HEK293T (cell line): Measurements from ENCODE around the gene DNAI1.

ENCODE experiments used
- CTCF ChIA-PET: fragments of 350-600 bp; formaldehyde crosslinking; extraction: SDS; loops from one replicate; lab custom pipeline; 2021; ENCODE audit warnings: antibody characterized with exemption, inconsistent platforms; lab: Yijun Ruan, JAX
- POLR2A ChIA-PET: fragments of 350-600 bp; formaldehyde crosslinking; extraction: SDS; loops from one replicate; lab custom pipeline; 2020; ENCODE audit warnings: antibody characterized with exemption, inconsistent platforms; lab: Yijun Ruan, JAX
- DNase-seq: peaks from one replicate; pipeline ENCODE4 v3.0.0; 2012; ENCODE audit warnings: mixed read lengths; ENCODE audit errors: extremely low spot score
- ARNT ChIP-seq: fragments of 450-650 bp; IDR thresholded peaks from 2 replicates; pipeline ENCODE4 v1.6.1; 2017; ENCODE audit warnings: mild to moderate bottlenecking
- BHLHE40 ChIP-seq: fragments of 450-650 bp; IDR thresholded peaks from 2 replicates; pipeline ENCODE4 v1.6.1; 2016; ENCODE audit warnings: mild to moderate bottlenecking, moderate library complexity, borderline replicate concordance
- CTBP1 ChIP-seq: fragments of 450-650 bp; IDR thresholded peaks from 2 replicates; pipeline ENCODE4 v1.6.1; 2016; ENCODE audit warnings: borderline replicate concordance
- ELF4 ChIP-seq: fragments of 450-650 bp; IDR thresholded peaks from 2 replicates; pipeline ENCODE4 v1.6.1; 2017; ENCODE audit warnings: antibody characterized with exemption
- FOXA1 ChIP-seq: fragments of 450-650 bp; IDR thresholded peaks from 2 replicates; pipeline ENCODE4 v1.6.1; 2016; ENCODE audit warnings: mild to moderate bottlenecking
- FOXK2 ChIP-seq: fragments of 450-650 bp; IDR thresholded peaks from 2 replicates; pipeline ENCODE4 v1.6.1; 2016; ENCODE audit warnings: mild to moderate bottlenecking
- FOXM1 ChIP-seq: fragments of 450-650 bp; IDR thresholded peaks from 2 replicates; pipeline ENCODE4 v1.6.1; 2017; ENCODE audit warnings: mild to moderate bottlenecking, borderline replicate concordance
- HDGF ChIP-seq: fragments of 450-650 bp; IDR thresholded peaks from 2 replicates; pipeline ENCODE4 v1.6.1; 2017; ENCODE audit warnings: antibody characterized with exemption, borderline replicate concordance
- L3MBTL2 ChIP-seq: fragments of 450-650 bp; conservative IDR thresholded peaks from 2 replicates; pipeline ENCODE4 v1.6.1; 2016; ENCODE audit warnings: mild to moderate bottlenecking
- LEF1 ChIP-seq: fragments of 450-650 bp; IDR thresholded peaks from 2 replicates; pipeline ENCODE4 v1.6.1; 2017; ENCODE audit warnings: mild to moderate bottlenecking, borderline replicate concordance
- NFRKB ChIP-seq: fragments of 450-650 bp; IDR thresholded peaks from 2 replicates; pipeline ENCODE4 v1.6.1; 2016; ENCODE audit warnings: mild to moderate bottlenecking, moderate library complexity
- PKNOX1 ChIP-seq: fragments of 450-650 bp; IDR thresholded peaks from 2 replicates; pipeline ENCODE4 v1.6.1; 2016
- SP1 ChIP-seq: fragments of 450-650 bp; IDR thresholded peaks from 2 replicates; pipeline ENCODE4 v1.6.1; 2017
- SUZ12 ChIP-seq: fragments of 450-650 bp; IDR thresholded peaks from 2 replicates; pipeline ENCODE4 v1.6.1; 2016; ENCODE audit warnings: mild to moderate bottlenecking
- TARDBP ChIP-seq: fragments of 450-650 bp; IDR thresholded peaks from 2 replicates; pipeline ENCODE4 v1.6.1; 2016
- ZNF384 ChIP-seq: fragments of 450-650 bp; IDR thresholded peaks from 2 replicates; pipeline ENCODE4 v1.6.1; 2016

The DNAI1 gene

GRCh38 chr9:34514816-34515215, 56.2 kb downstream of the DNAI1 start:
- DNase-seq: no peak
- CTCF ChIA-PET: no interaction called here
- POLR2A ChIA-PET: no interaction called here
- TF ChIP-seq ARNT: no peak
- no peak for TF ChIP-seq CTBP1
- TF ChIP-seq SP1: no peak
- no peak for TF ChIP-seq SUZ12
- no peak for TF ChIP-seq ELF4
- no peak for TF ChIP-seq FOXM1
- TF ChIP-seq FOXA1: no peak
- no peak for TF ChIP-seq NFRKB
- TF ChIP-seq BHLHE40: no peak
- TF ChIP-seq TARDBP: no peak
- TF ChIP-seq PKNOX1: no peak

DNA sequence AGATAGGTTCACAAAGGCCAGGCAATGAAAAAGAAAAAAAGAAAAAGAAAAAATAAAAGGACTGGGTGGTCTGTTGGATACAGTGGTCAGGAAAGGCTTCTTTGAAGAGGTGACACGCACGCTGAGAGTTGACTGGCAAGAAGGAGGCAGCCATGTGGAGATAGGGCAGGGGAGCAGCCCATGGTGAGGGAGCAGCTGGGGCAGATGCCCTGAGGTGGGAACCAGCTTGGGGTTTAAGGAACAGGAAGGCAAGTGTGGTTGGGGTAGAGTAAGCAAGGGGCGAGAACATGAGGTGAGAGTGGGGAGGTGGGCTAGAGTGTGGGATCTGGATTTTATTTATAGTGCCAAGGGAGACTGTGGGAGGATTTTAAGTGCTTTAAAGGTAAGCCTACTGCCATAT, 57.4 kb downstream of the DNAI1 start:
- DNase-seq: no peak
- CTCF ChIA-PET: no interaction called here
- no peak for TF ChIP-seq SP1
- no peak for TF ChIP-seq CTBP1
- TF ChIP-seq FOXM1: no peak
- no peak for TF ChIP-seq LEF1
- TF ChIP-seq HDGF: no peak
- no peak for TF ChIP-seq BHLHE40
- TF ChIP-seq FOXA1: no peak
- no peak for TF ChIP-seq ELF4
- no peak for TF ChIP-seq ZNF384
- POLR2A ChIA-PET: no interaction called here

DNA sequence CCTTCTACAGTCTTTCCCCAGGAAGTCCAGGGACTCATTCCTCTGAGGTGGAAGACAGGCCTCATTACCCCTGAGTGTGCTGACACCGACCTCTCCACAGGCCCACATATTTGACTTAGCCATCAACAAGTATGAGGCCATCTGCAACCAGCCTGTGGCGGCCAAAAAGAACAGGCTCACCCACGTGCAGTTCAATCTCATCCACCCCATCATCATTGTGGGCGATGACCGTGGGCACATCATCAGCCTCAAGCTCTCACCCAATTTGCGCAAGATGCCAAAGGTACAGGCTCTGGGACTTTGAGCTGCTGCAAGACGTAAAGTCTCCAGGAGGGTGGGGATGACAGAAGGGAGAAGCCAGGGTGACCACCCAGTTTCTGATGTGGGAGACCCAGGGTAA, 58.6 kb downstream of the DNAI1 start:
- ChIA-PET POLR2A (no interaction called here), CTCF (no interaction called here)
- no peak for DNase-seq
- TF ChIP-seq PKNOX1 (no peak), BHLHE40 (no peak), SUZ12 (no peak), TARDBP (no peak), ARNT (no peak), NFRKB (no peak), ELF4 (no peak), CTBP1 (no peak), LEF1 (no peak)

- ChIA-PET POLR2A (no interaction called here), CTCF (no interaction called here)
- DNase-seq: no peak
- TF ChIP-seq CTBP1: no peak
These were observed 59.6 kb downstream of the DNAI1 start for GRCh38 chr9:34518110-34518616.

DNA sequence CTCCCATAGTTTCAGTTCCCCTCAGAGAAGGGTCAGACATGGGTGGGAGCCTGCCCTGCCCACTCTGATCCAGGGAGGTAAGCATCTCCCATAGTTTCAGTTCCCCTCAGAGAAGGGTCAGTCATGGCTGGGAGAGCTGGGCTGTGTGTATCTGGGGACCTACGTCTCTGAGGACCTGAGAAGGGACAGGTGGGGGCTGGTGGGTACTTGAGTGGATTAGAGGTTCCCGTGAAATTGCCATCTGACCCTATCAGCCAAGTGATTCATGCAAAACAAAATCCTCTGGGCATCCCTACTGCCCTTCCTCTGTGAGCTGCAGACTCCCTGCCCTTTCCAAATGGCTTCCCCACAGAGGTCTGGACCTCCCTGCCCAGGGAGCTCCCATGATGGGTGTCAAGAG, 60.3 kb downstream of the DNAI1 start:
- DNase-seq: no peak
- TF ChIP-seq SUZ12 (no peak), PKNOX1 (no peak), FOXK2 (no peak), LEF1 (no peak)
- POLR2A ChIA-PET: no interaction called here
- CTCF ChIA-PET: interaction anchor here (1.2 kb wide), 1 partner anchor 29 kb away, joined by 6 read pairs; no protein-coding TSS in a partner anchor

DNA sequence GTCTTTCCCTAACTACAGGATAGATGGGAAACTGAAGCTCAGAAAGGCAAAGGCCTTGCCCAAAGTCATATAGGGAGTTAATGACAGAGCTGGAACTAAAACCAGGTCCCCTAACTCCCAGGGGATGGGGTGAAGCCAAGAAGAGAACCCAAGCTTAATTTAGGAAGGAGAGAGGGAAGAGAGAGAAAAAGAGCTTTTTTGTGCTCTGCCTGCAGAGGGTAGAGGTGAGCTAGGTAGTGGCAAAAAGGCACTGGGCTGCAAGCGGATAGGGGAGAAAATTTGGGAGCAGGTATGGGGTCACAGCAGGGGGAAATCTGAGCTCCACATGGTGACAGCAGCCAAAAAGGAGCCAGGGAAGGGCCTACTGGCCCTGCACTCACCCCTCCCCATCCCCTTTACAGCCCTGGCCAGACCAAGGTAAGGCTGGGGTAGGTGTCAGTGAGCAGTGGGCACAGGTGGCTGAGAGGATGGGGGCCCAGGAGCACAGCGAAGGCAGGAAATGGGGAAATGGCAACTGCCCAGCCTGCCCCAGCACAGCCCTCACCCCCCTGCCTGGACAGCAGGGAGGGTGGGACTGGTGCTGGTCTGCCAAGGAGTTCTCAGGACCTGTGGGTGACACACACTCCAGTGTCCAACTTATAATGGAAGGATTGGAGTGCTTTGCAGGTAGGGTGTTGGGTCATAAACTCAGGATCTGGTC, 60.9 kb downstream of the DNAI1 start:
- TF ChIP-seq NFRKB: no peak
- no peak for TF ChIP-seq BHLHE40
- TF ChIP-seq FOXM1: no peak
- TF ChIP-seq SUZ12: no peak
- TF ChIP-seq L3MBTL2: no peak
- no peak for TF ChIP-seq CTBP1
- TF ChIP-seq FOXK2: no peak
- no peak for TF ChIP-seq ARNT
- TF ChIP-seq ELF4: no peak
- no peak for TF ChIP-seq PKNOX1
- TF ChIP-seq ZNF384: no peak
- no peak for TF ChIP-seq FOXA1
- no peak for TF ChIP-seq SP1
- TF ChIP-seq HDGF: no peak
- ChIA-PET CTCF (interaction anchor here (1.2 kb wide), 1 partner anchor 28 kb away, joined by 6 read pairs; no protein-coding TSS in a partner anchor), POLR2A (no interaction called here)
- DNase-seq: no peak
